Measurements from ENCODE around the gene SMARCA4. TPM values are rescaled to one million over a fixed set of nuclear protein-coding genes. Genes with fewer than 3 reads are reported as not detected.

SMARCA4 gene
- polyA plus RNA-seq, 1 experiment = 46.3 TPM

DNA sequence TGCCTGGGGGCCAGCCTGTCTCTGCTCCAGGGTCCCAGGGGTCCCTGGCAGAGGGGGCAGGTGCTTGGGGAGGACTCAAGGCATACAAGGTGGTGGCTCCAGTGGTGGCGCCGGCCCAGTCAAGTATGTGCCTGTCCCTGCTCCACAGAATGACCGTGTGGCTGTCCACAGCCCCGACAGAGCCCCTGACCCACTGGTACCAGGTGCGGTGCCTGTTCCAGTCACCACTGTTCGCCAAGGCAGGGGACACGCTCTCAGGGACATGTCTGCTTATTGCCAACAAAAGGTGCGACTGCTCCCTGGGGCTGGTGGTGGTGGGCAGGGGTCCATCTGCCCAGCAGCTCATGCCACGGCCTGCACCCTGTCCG lies 40.6 kb upstream of the SMARCA4 start:
- ChIA-PET POLR2A (no interaction called here), CTCF (interaction anchor here (1.6 kb wide), 1 partner anchor 48 kb away, joined by 5 read pairs; no protein-coding TSS in a partner anchor)
- TF ChIP-seq CTCF (IDR thresholded peaks at IDR 0.05; ENCODE audit: insufficient read depth, low read depth, low read length) = no peak
- no peaks in the 10 kb centered on the region for H3K27me3 ChIP-seq (ENCODE audit: control insufficient read depth, insufficient read depth, low read length)
- no peak for DNase-seq (ENCODE audit: low read depth)
- peaks cover 42% of the 10 kb centered on the region for H3K36me3 ChIP-seq (ENCODE audit: control insufficient read depth, insufficient read depth, low read length)
- H3K4me3 ChIP-seq (ENCODE audit: low read depth, low read length) = no peak overlapping the region

GRCh38 chr19:10920781-10921180 lies 40.0 kb upstream of the SMARCA4 start:
- ChIA-PET POLR2A (no interaction called here), CTCF (interaction anchor here (1.6 kb wide), 1 partner anchor 48 kb away, joined by 5 read pairs; no protein-coding TSS in a partner anchor)
- no peak overlapping the region for H3K4me3 ChIP-seq (ENCODE audit: low read depth, low read length)
- peaks cover 45% of the 10 kb centered on the region for H3K36me3 ChIP-seq (ENCODE audit: control insufficient read depth, insufficient read depth, low read length)
- DNase-seq (ENCODE audit: low read depth) = no peak
- no peaks in the 10 kb centered on the region for H3K27me3 ChIP-seq (ENCODE audit: control insufficient read depth, insufficient read depth, low read length)
- no peak for TF ChIP-seq CTCF (IDR thresholded peaks at IDR 0.05; ENCODE audit: insufficient read depth, low read depth, low read length)

DNA sequence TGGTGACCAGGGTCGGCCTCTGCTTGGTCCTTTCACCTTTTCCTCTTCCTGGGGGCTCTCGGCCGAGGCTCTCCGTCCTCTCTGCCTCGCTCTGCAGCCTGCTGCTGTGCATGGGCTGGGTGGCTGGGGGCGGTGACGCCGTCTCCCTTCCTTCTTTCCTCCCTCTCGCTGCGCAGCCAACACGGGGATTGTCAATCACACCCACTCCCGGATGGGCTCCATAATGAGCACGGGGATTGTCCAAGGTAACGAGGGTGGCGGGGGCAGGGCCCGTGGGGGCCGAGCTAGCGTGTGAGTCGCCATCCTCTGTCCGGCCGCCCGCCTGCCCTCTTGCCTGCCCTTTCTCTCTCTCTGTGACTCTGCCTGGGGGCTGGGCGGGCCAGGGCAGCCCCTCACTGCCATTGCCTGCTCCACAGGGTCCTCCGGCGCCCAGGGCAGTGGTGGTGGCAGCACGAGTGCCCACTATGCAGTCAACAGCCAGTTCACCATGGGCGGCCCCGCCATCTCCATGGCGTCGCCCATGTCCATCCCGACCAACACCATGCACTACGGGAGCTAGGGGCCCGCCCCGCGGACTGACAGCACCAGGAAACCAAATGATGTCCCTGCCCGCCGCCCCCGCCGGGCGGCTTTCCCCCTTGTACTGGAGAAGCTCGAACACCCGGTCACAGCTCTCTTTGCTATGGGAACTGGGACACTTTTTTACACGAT lies 39.5 kb upstream of the SMARCA4 start:
- no peak overlapping the region for H3K4me3 ChIP-seq (ENCODE audit: low read depth, low read length)
- no peaks in the 10 kb centered on the region for H3K27me3 ChIP-seq (ENCODE audit: control insufficient read depth, insufficient read depth, low read length)
- no peak for DNase-seq (ENCODE audit: low read depth)
- no peak for TF ChIP-seq CTCF (IDR thresholded peaks at IDR 0.05; ENCODE audit: insufficient read depth, low read depth, low read length)
- ChIA-PET CTCF (no interaction called here), POLR2A (no interaction called here)
- peaks cover 44% of the 10 kb centered on the region for H3K36me3 ChIP-seq (ENCODE audit: control insufficient read depth, insufficient read depth, low read length)

DNA sequence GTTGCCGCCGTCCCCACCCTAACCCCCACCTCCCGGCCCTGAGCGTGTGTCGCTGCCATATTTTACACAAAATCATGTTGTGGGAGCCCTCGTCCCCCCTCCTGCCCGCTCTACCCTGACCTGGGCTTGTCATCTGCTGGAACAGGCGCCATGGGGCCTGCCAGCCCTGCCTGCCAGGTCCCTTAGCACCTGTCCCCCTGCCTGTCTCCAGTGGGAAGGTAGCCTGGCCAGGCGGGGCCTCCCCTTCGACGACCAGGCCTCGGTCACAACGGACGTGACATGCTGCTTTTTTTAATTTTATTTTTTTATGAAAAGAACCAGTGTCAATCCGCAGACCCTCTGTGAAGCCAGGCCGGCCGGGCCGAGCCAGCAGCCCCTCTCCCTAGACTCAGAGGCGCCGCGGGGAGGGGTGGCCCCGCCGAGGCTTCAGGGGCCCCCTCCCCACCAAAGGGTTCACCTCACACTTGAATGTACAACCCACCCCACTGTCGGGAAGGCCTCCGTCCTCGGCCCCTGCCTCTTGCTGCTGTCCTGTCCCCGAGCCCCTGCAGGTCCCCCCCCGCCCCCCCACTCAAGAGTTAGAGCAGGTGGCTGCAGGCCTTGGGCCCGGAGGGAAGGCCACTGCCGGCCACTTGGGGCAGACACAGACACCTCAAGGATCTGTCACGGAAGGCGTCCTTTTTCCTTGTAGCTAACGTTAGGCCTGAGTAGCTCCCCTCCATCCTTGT lies 38.8 kb upstream of the SMARCA4 start:
- ChIA-PET CTCF (no interaction called here), POLR2A (no interaction called here)
- H3K36me3 ChIP-seq (ENCODE audit: control insufficient read depth, insufficient read depth, low read length) = peaks cover 41% of the 10 kb centered on the region
- no peak for TF ChIP-seq CTCF (IDR thresholded peaks at IDR 0.05; ENCODE audit: insufficient read depth, low read depth, low read length)
- H3K4me3 ChIP-seq (ENCODE audit: low read depth, low read length) = no peak overlapping the region
- DNase-seq (ENCODE audit: low read depth) = no peak
- no peaks in the 10 kb centered on the region for H3K27me3 ChIP-seq (ENCODE audit: control insufficient read depth, insufficient read depth, low read length)

DNA sequence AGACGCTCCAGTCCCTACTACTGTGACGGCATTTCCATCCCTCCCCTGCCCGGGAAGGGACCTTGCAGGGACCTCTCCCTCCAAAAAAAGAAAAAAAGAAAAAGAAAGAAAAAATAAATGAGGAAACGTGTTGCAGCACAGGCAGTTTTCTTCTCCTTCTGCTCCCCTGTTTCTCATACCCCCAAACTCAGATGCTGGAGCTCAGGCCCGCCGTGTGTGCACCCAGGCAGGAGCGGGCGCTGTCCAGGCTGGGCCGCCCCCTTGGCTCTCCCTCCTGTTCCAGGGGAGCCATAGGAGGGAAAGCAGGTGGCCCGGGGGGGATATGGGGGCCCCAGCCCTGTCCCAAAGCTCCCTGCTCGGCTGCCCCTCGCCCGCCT lies 38.2 kb upstream of the SMARCA4 start:
- no peak for DNase-seq (ENCODE audit: low read depth)
- H3K36me3 ChIP-seq (ENCODE audit: control insufficient read depth, insufficient read depth, low read length) = peaks cover 45% of the 10 kb centered on the region
- no peak overlapping the region for H3K4me3 ChIP-seq (ENCODE audit: low read depth, low read length)
- ChIA-PET POLR2A (no interaction called here), CTCF (no interaction called here)
- H3K27me3 ChIP-seq (ENCODE audit: control insufficient read depth, insufficient read depth, low read length) = no peaks in the 10 kb centered on the region
- no peak for TF ChIP-seq CTCF (IDR thresholded peaks at IDR 0.05; ENCODE audit: insufficient read depth, low read depth, low read length)
